GM19328 (cell line): ENCODE results near the gene DOCK9.

Experiments
- ATAC-seq: cut with Tn5 transposase; IDR thresholded peaks from one replicate; pipeline ENCODE4 v1.9.1; 2021; ENCODE audit warnings: mild to moderate bottlenecking, moderate library complexity; ENCODE audit not compliant: unreplicated experiment

DOCK9 gene

GRCh38 chr13:98890925-98891324 lies 86.9 kb downstream of the DOCK9 start:
- no peak for ATAC-seq

GRCh38 chr13:98890186-98890585 lies 87.7 kb downstream of the DOCK9 start:
- ATAC-seq, result no peak

GRCh38 chr13:98889419-98890085 lies 88.3 kb downstream of the DOCK9 start:
- no peak for ATAC-seq

GRCh38 chr13:98888890-98889279 lies 89.0 kb downstream of the DOCK9 start:
- no peak for ATAC-seq

- no peak for ATAC-seq
These were observed 89.5 kb downstream of the DOCK9 start for GRCh38 chr13:98888222-98888889.

- no peak for ATAC-seq
These were observed 91.2 kb downstream of the DOCK9 start for GRCh38 chr13:98886587-98887230.

GRCh38 chr13:98885600-98885999 lies 92.3 kb downstream of the DOCK9 start:
- ATAC-seq, result no peak

GRCh38 chr13:98883998-98884397 lies 93.9 kb downstream of the DOCK9 start:
- ATAC-seq, result no peak

GRCh38 chr13:98881390-98881789 lies 96.5 kb downstream of the DOCK9 start:
- ATAC-seq, result no peak

- no peak for ATAC-seq
These were observed 97.2 kb downstream of the DOCK9 start for GRCh38 chr13:98880677-98881076.

- no peak for ATAC-seq
These were observed 97.9 kb downstream of the DOCK9 start for GRCh38 chr13:98879957-98880356.

GRCh38 chr13:98879127-98879520 lies 98.7 kb downstream of the DOCK9 start:
- ATAC-seq, result no peak

GRCh38 chr13:98878486-98879126 lies 99.3 kb downstream of the DOCK9 start:
- ATAC-seq, result no peak

- ATAC-seq, result no peak
These were observed 99.9 kb downstream of the DOCK9 start for GRCh38 chr13:98877936-98878335.

GRCh38 chr13:98877466-98877865 lies 100.4 kb downstream of the DOCK9 start:
- no peak for ATAC-seq

- ATAC-seq, result peak; percentile 72
These were observed 102.6 kb downstream of the DOCK9 start for GRCh38 chr13:98875146-98875729.

- ATAC-seq, result no peak
These were observed 103.9 kb downstream of the DOCK9 start for GRCh38 chr13:98874029-98874397.

- ATAC-seq, result no peak
These were observed 104.4 kb downstream of the DOCK9 start for GRCh38 chr13:98873377-98874028.

- ATAC-seq, result no peak
These were observed 106.1 kb downstream of the DOCK9 start for GRCh38 chr13:98871727-98872126.

GRCh38 chr13:98869408-98870090 lies 108.3 kb downstream of the DOCK9 start:
- no peak for ATAC-seq
